Measurements from ENCODE around the gene PZP. TPM values are rescaled to one million over a fixed set of nuclear protein-coding genes. Genes with fewer than 3 reads are reported as not detected.

PZP gene
- total and polyA plus RNA-seq, 2 of the 13 experiments (the other 11 are each of a cell fraction or from before 2014, with no cell fraction given): 0.07 to 0.89 TPM

GRCh38 chr12:9252256-9252655 is 44.1 kb upstream of the PZP start (continued):
- peak; percentile 83 for TF ChIP-seq RERE (CRISPR knock-in tag; IDR thresholded peaks at IDR 0.05; ENCODE audit: low read depth)
- no peak for TF ChIP-seq AFF4 (CRISPR knock-in tag; IDR thresholded peaks at IDR 0.05)
- TF ChIP-seq PPARG (CRISPR knock-in tag; conservative IDR thresholded peaks at IDR 0.05): peak; percentile 72; the same call in 1 of the 2 replicates
- no peak for TF ChIP-seq ZNF282 (IDR thresholded peaks at IDR 0.05; ENCODE audit: partially characterized antibody)
- TF ChIP-seq ZNF552 (CRISPR knock-in tag; IDR thresholded peaks at IDR 0.05; ENCODE audit: borderline replicate concordance): no peak
- TF ChIP-seq MYNN (CRISPR knock-in tag; IDR thresholded peaks at IDR 0.05; ENCODE audit: low read depth): no peak
- TF ChIP-seq CHD4 (IDR thresholded peaks at IDR 0.05; ENCODE audit: borderline replicate concordance, low read length): no peak
- no peak for TF ChIP-seq KDM2A (CRISPR knock-in tag; IDR thresholded peaks at IDR 0.05; ENCODE audit: borderline replicate concordance, low read depth)
- no peak for TF ChIP-seq ZNF317 (CRISPR knock-in tag; IDR thresholded peaks at IDR 0.05)
- TF ChIP-seq PATZ1 (CRISPR knock-in tag; IDR thresholded peaks at IDR 0.05): 0 out of 2 replicates have a peak, but pooled peaks have one; percentile 19
- no peak for TF ChIP-seq MAX (IDR thresholded peaks at IDR 0.05)
- TF ChIP-seq EP300 (IDR thresholded peaks at IDR 0.05; ENCODE audit: low read depth in 2 of 2, low read length in 2 of 2): peak in 1 of 2 experiments; percentile 67; a peak in 2 of 4 replicates
- no peak for TF ChIP-seq EP300 (CRISPR knock-in tag; IDR thresholded peaks at IDR 0.05; ENCODE audit: borderline replicate concordance)
- TF ChIP-seq ZNF547 (CRISPR knock-in tag; IDR thresholded peaks at IDR 0.05): no peak
- TF ChIP-seq FOXK1 (CRISPR knock-in tag; IDR thresholded peaks at IDR 0.05; ENCODE audit: borderline replicate concordance, low read depth): 0 out of 2 replicates have a peak, but pooled peaks have one; percentile 25
- peak; percentile 61; the same call in 1 of the 2 replicates for TF ChIP-seq NFIC (IDR thresholded peaks at IDR 0.05; ENCODE audit: low read length)
- no peak for TF ChIP-seq BORCS8-MEF2B (CRISPR knock-in tag; IDR thresholded peaks at IDR 0.05)
- no peak for TF ChIP-seq ZFX (CRISPR knock-in tag; IDR thresholded peaks at IDR 0.05; ENCODE audit: low read depth)
- 0 out of 2 replicates have a peak, but pooled peaks have one; percentile 40 for TF ChIP-seq ELF3 (CRISPR knock-in tag; IDR thresholded peaks at IDR 0.05)
- no peak for TF ChIP-seq ADNP (CRISPR knock-in tag; IDR thresholded peaks at IDR 0.05)
